Measurements from ENCODE around the gene TGFBR1. TPM values are rescaled to one million over a fixed set of nuclear protein-coding genes. Genes with fewer than 3 reads are reported as not detected.

TGFBR1 gene
- total RNA-seq, 2 donors from 2014 or later, result 10.5 to 18.7 TPM

GRCh38 chr9:99090336-99091130, 14.4 kb upstream of the TGFBR1 start:
- H3K27ac ChIP-seq, result no peak overlapping the region
- 82 to 85% methylated on average over 5 of the region's 5 CpGs for WGBS, 2 donors
- TF ChIP-seq POLR2A (IDR thresholded peaks at IDR 0.05) (no peak), CTCF (IDR thresholded peaks at IDR 0.05) (no peak)
- no peak for ATAC-seq
- DNase-seq, result no peak
- no peaks in the 10 kb centered on the region for H3K27me3 ChIP-seq
- no peaks in the 10 kb centered on the region for H3K36me3 ChIP-seq (replicated peaks in 1 of 2; ENCODE audit: insufficient read depth in 1 of 2, low read depth in 2 of 2)
- intact Hi-C loops (cut with DNase I), result loop anchor here (10.0 kb wide), 1 partner anchor 64 kb away; no protein-coding TSS in a partner anchor
- no peaks in the 10 kb centered on the region for H3K9me3 ChIP-seq
- H3K4me3 ChIP-seq, result no peak overlapping the region
- no peaks in the 10 kb centered on the region for H3K4me1 ChIP-seq

GRCh38 chr9:99092643-99093491, 12.0 kb upstream of the TGFBR1 start:
- Histone ChIP-seq H3K4me3 (no peak overlapping the region), H3K27me3 (no peaks in the 10 kb centered on the region), H3K27ac (no peak overlapping the region), H3K9me3 (no peaks in the 10 kb centered on the region), H3K4me1 (no peaks in the 10 kb centered on the region), H3K36me3 (replicated peaks in 1 of 2; ENCODE audit: insufficient read depth in 1 of 2, low read depth in 2 of 2) (no peaks in the 10 kb centered on the region)
- DNase-seq (no peak), ATAC-seq (no peak)
- intact Hi-C loops (cut with DNase I), result loop anchor here (10.0 kb wide), 1 partner anchor 62 kb away; no protein-coding TSS in a partner anchor
- 89 to 98% methylated on average over 5 to 6 of the region's 6 CpGs for WGBS, 2 donors
- TF ChIP-seq POLR2A (IDR thresholded peaks at IDR 0.05) (no peak), CTCF (IDR thresholded peaks at IDR 0.05) (no peak)

GRCh38 chr9:99093492-99093791, 11.5 kb upstream of the TGFBR1 start:
- Histone ChIP-seq H3K9me3 (no peaks in the 10 kb centered on the region), H3K4me1 (no peaks in the 10 kb centered on the region), H3K4me3 (no peak overlapping the region), H3K27me3 (no peaks in the 10 kb centered on the region), H3K36me3 (replicated peaks in 1 of 2; ENCODE audit: insufficient read depth in 1 of 2, low read depth in 2 of 2) (no peaks in the 10 kb centered on the region), H3K27ac (no peak overlapping the region)
- no peak for TF ChIP-seq POLR2A (IDR thresholded peaks at IDR 0.05)
- TF ChIP-seq CTCF (IDR thresholded peaks at IDR 0.05), result no peak
- intact Hi-C loops (cut with DNase I), result loop anchor here (10.0 kb wide), 1 partner anchor 61 kb away; no protein-coding TSS in a partner anchor
- 79 to 81% methylated on average over 3 of the region's 3 CpGs for WGBS, 2 donors
- ATAC-seq, result no peak
- DNase-seq, result no peak

GRCh38 chr9:99095565-99095964, 9.3 kb upstream of the TGFBR1 start:
- TF ChIP-seq POLR2A (IDR thresholded peaks at IDR 0.05) (no peak), CTCF (IDR thresholded peaks at IDR 0.05) (no peak)
- H3K27me3 ChIP-seq, result no peaks in the 10 kb centered on the region
- 68 to 70% methylated on average over 3 of the region's 3 CpGs for WGBS, 2 donors
- H3K4me1 ChIP-seq, result no peaks in the 10 kb centered on the region
- intact Hi-C loops (cut with DNase I), result loop anchor here (10.0 kb wide), 1 partner anchor 59 kb away; no protein-coding TSS in a partner anchor
- ATAC-seq (no peak), DNase-seq (no peak)
- no peaks in the 10 kb centered on the region for H3K9me3 ChIP-seq
- H3K4me3 ChIP-seq, result no peak overlapping the region
- no peaks in the 10 kb centered on the region for H3K36me3 ChIP-seq (replicated peaks in 1 of 2; ENCODE audit: insufficient read depth in 1 of 2, low read depth in 2 of 2)
- no peak overlapping the region for H3K27ac ChIP-seq

Measured in body of pancreas (tissue), 4 donors.